Esophagus muscularis mucosa (tissue), 4 donors: ENCODE measurements around the gene CDKN2B-AS1.

ENCODE experiments used
- CTCF ChIP-seq, 3 experiments: fragments of 200-600 bp in 2 of 3; fragments of 450-650 bp in 1 of 3; sonication (generic) in 2 of 3; IDR thresholded peaks; one replicate each; pipeline ENCODE4 v1.5.1; 2017 to 2019; ENCODE audit warnings: antibody characterized with exemption in 3 of 3, mild to moderate bottlenecking in 2 of 3, moderate library complexity in 1 of 3
- EP300 ChIP-seq: sonication (generic); formaldehyde crosslinking; IDR thresholded peaks from one replicate; pipeline ENCODE4 v1.6.1; 2017; ENCODE audit warnings: antibody characterized with exemption
- POLR2A ChIP-seq: fragments of 450-650 bp; IDR thresholded peaks from one replicate; pipeline ENCODE4 v1.6.1; 2017; ENCODE audit warnings: antibody characterized with exemption, moderate library complexity, mild to moderate bottlenecking, low read depth

- TF ChIP-seq CTCF (IDR thresholded peaks at IDR 0.05) (no peak), EP300 (no peak), POLR2A (no peak)
Observed at GRCh38 chr9:22022396-22022795, 27.8 kb downstream of the CDKN2B-AS1 start.
